CD14-positive monocyte (primary cell): ENCODE data around the gene KRT2. TPM values are rescaled to one million over a fixed set of nuclear protein-coding genes. Genes with fewer than 3 reads are reported as not detected.

Source experiments
- DNase-seq, 3 donors: peaks; one replicate each; pipeline ENCODE4 v3.0.0-alpha.2; 2011 to 2022
- H2AFZ ChIP-seq: 2 replicates; pipeline ENCODE4 v1.6.0; 2012; ENCODE audit warnings: mild to moderate bottlenecking, low read depth, low read length, inconsistent platforms; ENCODE audit not compliant: insufficient read depth, poor library complexity, severe bottlenecking
- H3K27ac ChIP-seq, 2 donors: 1 replicate in 1 of 2; 2 replicates in 1 of 2; pipeline ENCODE4 v1.5.1; 2012 to 2013; ENCODE audit warnings: low read length in 2 of 2, control low read depth in 1 of 2, inconsistent platforms in 1 of 2, low read depth in 1 of 2, mild to moderate bottlenecking in 1 of 2
- H3K27me3 ChIP-seq, 2 donors: one replicate each; pipeline versions ENCODE4 v1.6.0 to v1.6.1; 2011 to 2013; ENCODE audit warnings: low read length in 2 of 2; ENCODE audit not compliant: control insufficient read depth in 2 of 2, insufficient read depth in 2 of 2
- H3K36me3 ChIP-seq, 2 donors: replicated peaks in 1 of 2; 1 replicate in 1 of 2; 2 replicates in 1 of 2; pipeline versions ENCODE4 v1.5.1 to v1.6.1; 2012 to 2013; ENCODE audit warnings: low read length in 2 of 2, control low read depth in 1 of 2, inconsistent platforms in 1 of 2, mild to moderate bottlenecking in 1 of 2; ENCODE audit not compliant: insufficient read depth in 2 of 2, control insufficient read depth in 1 of 2
- H3K4me1 ChIP-seq, 2 donors: 1 replicate in 1 of 2; 2 replicates in 1 of 2; pipeline versions ENCODE4 v1.5.1 to v1.6.1; 2012 to 2013; ENCODE audit warnings: low read length in 2 of 2, control low read depth in 1 of 2, inconsistent platforms in 1 of 2, mild to moderate bottlenecking in 1 of 2, moderate library complexity in 1 of 2; ENCODE audit not compliant: insufficient read depth in 2 of 2, control insufficient read depth in 1 of 2
- H3K4me2 ChIP-seq: replicated peaks from 2 replicates; pipeline ENCODE3; 2012; ENCODE audit warnings: low read length, moderate library complexity, mild to moderate bottlenecking; ENCODE audit not compliant: poor library complexity, severe bottlenecking; ENCODE audit errors: extremely low read depth
- H3K4me3 ChIP-seq, 3 experiments: fragments of 200-600 bp in 1 of 3; sonication (generic) in 1 of 3; replicated peaks in 1 of 3; 1 replicate in 2 of 3; 2 replicates in 1 of 3; pipeline ENCODE4 v1.5.1; 2011 to 2013; ENCODE audit warnings: low read length in 3 of 3, mild to moderate bottlenecking in 3 of 3, control low read depth in 2 of 3, low read depth in 2 of 3, inconsistent platforms in 1 of 3, moderate library complexity in 1 of 3
- H3K79me2 ChIP-seq: 2 replicates; pipeline ENCODE4 v1.6.0; 2012; ENCODE audit warnings: mild to moderate bottlenecking, control low read depth, inconsistent platforms, low read length, moderate library complexity; ENCODE audit not compliant: insufficient read depth
- H3K9ac ChIP-seq: 2 replicates; pipeline ENCODE4 v1.6.0; 2017; ENCODE audit warnings: low read length, mild to moderate bottlenecking; ENCODE audit not compliant: insufficient read depth, poor library complexity, severe bottlenecking
- H3K9me3 ChIP-seq, 2 donors: replicated peaks in 1 of 2; 1 replicate in 1 of 2; 2 replicates in 1 of 2; pipeline versions ENCODE4 v1.5.1 to v1.6.1; 2012 to 2013; ENCODE audit warnings: low read length in 2 of 2, control low read depth in 1 of 2; ENCODE audit not compliant: control insufficient read depth in 1 of 2, insufficient read depth in 1 of 2
- H4K20me1 ChIP-seq: 2 replicates; pipeline ENCODE4 v1.6.0; 2012; ENCODE audit warnings: mild to moderate bottlenecking, low read length, control low read depth, moderate library complexity; ENCODE audit not compliant: insufficient read depth
- H3K27ac Mint-ChIP-seq, 7 donors: one replicate each; pipeline ENCODE4 v1.8.0; 2020; ENCODE audit warnings: mild to moderate bottlenecking in 7 of 7, mixed read lengths in 7 of 7, moderate library complexity in 6 of 7, inconsistent platforms in 2 of 7
- H3K27me3 Mint-ChIP-seq, 3 donors: one replicate each; pipeline ENCODE4 v1.8.0; 2021 to 2022; ENCODE audit warnings: low read depth in 3 of 3, mild to moderate bottlenecking in 3 of 3, mixed read lengths in 3 of 3, moderate library complexity in 3 of 3, inconsistent platforms in 1 of 3
- H3K36me3 Mint-ChIP-seq, 2 donors: one replicate each; pipeline ENCODE4 v1.8.0; 2020; ENCODE audit warnings: mixed read lengths in 2 of 2, inconsistent platforms in 1 of 2, mild to moderate bottlenecking in 1 of 2
- H3K4me1 Mint-ChIP-seq: one replicate; pipeline ENCODE4 v1.8.0; 2020; ENCODE audit warnings: mild to moderate bottlenecking, mixed read lengths
- H3K4me3 Mint-ChIP-seq, 2 donors: one replicate each; pipeline ENCODE4 v1.8.0; 2020; ENCODE audit warnings: mild to moderate bottlenecking in 2 of 2, mixed read lengths in 2 of 2, moderate library complexity in 1 of 2
- H3K9me3 Mint-ChIP-seq, 7 donors: one replicate each; pipeline ENCODE4 v1.8.0; 2020 to 2022; ENCODE audit warnings: mixed read lengths in 7 of 7, mild to moderate bottlenecking in 6 of 7, moderate library complexity in 6 of 7, inconsistent platforms in 2 of 7
- WGBS: methylation state at CpG from one replicate; pipeline ENCODE4 v1.1.5; 2013; ENCODE audit warnings: missing lambda C conversion rate; ENCODE audit not compliant: insufficient coverage; 5-methylcytosine and 5-hydroxymethylcytosine counted together
- intact Hi-C, 2 donors: fragments of 100-400 bp; cut with micrococcal nuclease; formaldehyde crosslinking; loops; one replicate each; pipeline versions ENCODE4 v1.15.0 to v1.15.1; 2023
- polyA plus RNA-seq, 3 donors: library from polyadenylated mRNA; depleted of rRNA in 1 of 3; unstranded in 2 of 3; stranded (reverse) in 1 of 3; fragments of 300-500 nt in 2 of 3; fragments of >200 nt in 1 of 3; fragmentation: Illumina TruSeq in 2 of 3; gene quantifications; 1 replicate in 2 of 3; 2 replicates in 1 of 3; pipeline ENCODE4 v1.2.3, GENCODE V29; 2012 to 2021
- TF ChIP-seq, protein P1 (sequence below): fragments of 200-600 bp; IDR thresholded peaks from one replicate; pipeline ENCODE4 v1.8.0; 2022; ENCODE audit warnings: antibody characterized with exemption, mild to moderate bottlenecking

Gene KRT2
- polyA plus RNA-seq, 3 donors: not detected

DNA sequence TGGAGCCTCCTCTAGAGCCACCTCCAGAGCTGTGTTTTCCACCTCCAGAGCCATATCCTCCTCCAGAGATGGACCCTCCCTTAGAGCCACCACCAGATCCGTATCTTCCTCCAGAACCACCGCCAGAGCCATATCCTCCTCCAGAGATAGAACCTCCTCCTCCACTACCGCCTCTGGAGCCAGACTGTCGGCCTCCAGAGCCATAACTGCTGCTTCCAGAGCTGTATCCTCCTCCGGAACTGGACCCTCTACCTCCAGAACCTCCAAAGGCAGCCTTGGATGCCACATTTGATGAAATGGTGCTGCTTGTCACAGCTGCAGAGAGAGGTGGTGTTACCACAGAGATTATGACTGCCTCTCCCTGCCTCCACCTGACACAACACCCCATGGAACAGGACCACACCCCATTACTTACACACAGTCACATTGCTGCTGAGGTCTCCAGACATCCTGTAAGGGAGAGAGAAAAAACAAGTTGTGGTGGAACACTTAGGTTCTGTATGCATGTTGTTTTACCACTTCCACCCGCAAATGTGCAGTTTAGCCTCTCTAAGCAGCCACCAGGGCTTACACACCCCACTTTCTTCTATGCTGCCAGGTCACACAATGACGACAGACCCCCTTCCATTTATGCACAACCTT lies 6.8 kb downstream of the KRT2 start:
- no peaks in the 10 kb centered on the region for H3K9me3 Mint-ChIP-seq
- TF ChIP-seq, protein P1, sequence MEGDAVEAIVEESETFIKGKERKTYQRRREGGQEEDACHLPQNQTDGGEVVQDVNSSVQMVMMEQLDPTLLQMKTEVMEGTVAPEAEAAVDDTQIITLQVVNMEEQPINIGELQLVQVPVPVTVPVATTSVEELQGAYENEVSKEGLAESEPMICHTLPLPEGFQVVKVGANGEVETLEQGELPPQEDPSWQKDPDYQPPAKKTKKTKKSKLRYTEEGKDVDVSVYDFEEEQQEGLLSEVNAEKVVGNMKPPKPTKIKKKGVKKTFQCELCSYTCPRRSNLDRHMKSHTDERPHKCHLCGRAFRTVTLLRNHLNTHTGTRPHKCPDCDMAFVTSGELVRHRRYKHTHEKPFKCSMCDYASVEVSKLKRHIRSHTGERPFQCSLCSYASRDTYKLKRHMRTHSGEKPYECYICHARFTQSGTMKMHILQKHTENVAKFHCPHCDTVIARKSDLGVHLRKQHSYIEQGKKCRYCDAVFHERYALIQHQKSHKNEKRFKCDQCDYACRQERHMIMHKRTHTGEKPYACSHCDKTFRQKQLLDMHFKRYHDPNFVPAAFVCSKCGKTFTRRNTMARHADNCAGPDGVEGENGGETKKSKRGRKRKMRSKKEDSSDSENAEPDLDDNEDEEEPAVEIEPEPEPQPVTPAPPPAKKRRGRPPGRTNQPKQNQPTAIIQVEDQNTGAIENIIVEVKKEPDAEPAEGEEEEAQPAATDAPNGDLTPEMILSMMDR: no peak
- no peak overlapping the region for H3K4me3 Mint-ChIP-seq
- no peaks in the 10 kb centered on the region for H3K4me1 ChIP-seq
- no peaks in the 10 kb centered on the region for H4K20me1 ChIP-seq
- H3K27ac Mint-ChIP-seq: no peak overlapping the region
- no peaks in the 10 kb centered on the region for H3K79me2 ChIP-seq
- H3K9me3 ChIP-seq: no peaks in the 10 kb centered on the region
- H3K9ac ChIP-seq: no peak overlapping the region
- H3K36me3 ChIP-seq: no peaks in the 10 kb centered on the region
- intact Hi-C loops: no loop called here
- H3K36me3 Mint-ChIP-seq: no peaks in the 10 kb centered on the region
- peaks cover 10% of the 10 kb centered on the region for H3K4me1 Mint-ChIP-seq
- H3K4me3 ChIP-seq: no peak overlapping the region
- no peak overlapping the region for H3K27ac ChIP-seq
- H3K4me2 ChIP-seq: no peak overlapping the region
- WGBS: 76% methylated on average over 5 of the region's 7 CpGs
- DNase-seq: no peak
- H2AFZ ChIP-seq: no peak overlapping the region
- H3K27me3 Mint-ChIP-seq: peaks cover 0 to 5% (median 3%) of the 10 kb centered on the region in 3 donors
- H3K27me3 ChIP-seq: no peaks in the 10 kb centered on the region

GRCh38 chr12:52644078-52644415 lies 8.0 kb downstream of the KRT2 start:
- Mint-ChIP-seq H3K36me3 (no peaks in the 10 kb centered on the region), H3K4me3 (no peak overlapping the region), H3K27me3 (peaks cover 0 to 5% (median 5%) of the 10 kb centered on the region in 3 donors), H3K9me3 (no peaks in the 10 kb centered on the region), H3K4me1 (peaks cover 10% of the 10 kb centered on the region), H3K27ac (no peak overlapping the region)
- no peaks in the 10 kb centered on the region for H3K36me3 ChIP-seq
- no peak overlapping the region for H2AFZ ChIP-seq
- H3K79me2 ChIP-seq: no peaks in the 10 kb centered on the region
- DNase-seq: no peak
- H3K9ac ChIP-seq: no peak overlapping the region
- H3K4me1 ChIP-seq: no peaks in the 10 kb centered on the region
- H3K4me2 ChIP-seq: no peak overlapping the region
- WGBS: 93% methylated on average over 3 of the region's 6 CpGs
- H3K4me3 ChIP-seq: no peak overlapping the region
- H3K27me3 ChIP-seq: no peaks in the 10 kb centered on the region
- H3K27ac ChIP-seq: no peak overlapping the region
- no peaks in the 10 kb centered on the region for H4K20me1 ChIP-seq
- intact Hi-C loops: no loop called here
- no peaks in the 10 kb centered on the region for H3K9me3 ChIP-seq
- TF ChIP-seq, protein P1: no peak
